Stimulated activated CD4-positive, alpha-beta T cell treated with anti-CD3 and anti-CD28 coated beads, Interleukin-12 subunit alpha, Interleukin-12 subunit beta, amount 100 ng/mL, for 24 hours (primary cell): ENCODE measurements around the gene ATP4B.

ENCODE experiments used
- DNase-seq, 2 experiments: peaks; one replicate each; pipeline ENCODE4 v3.0.0-alpha.2; 2020; ENCODE audit warnings: low read depth in 2 of 2

ATP4B gene

GRCh38 chr13:113642563-113642962 lies 15.4 kb downstream of the ATP4B start:
- no peak for DNase-seq

- DNase-seq = no peak
Observed at GRCh38 chr13:113641426-113641825, 16.6 kb downstream of the ATP4B start.

DNA sequence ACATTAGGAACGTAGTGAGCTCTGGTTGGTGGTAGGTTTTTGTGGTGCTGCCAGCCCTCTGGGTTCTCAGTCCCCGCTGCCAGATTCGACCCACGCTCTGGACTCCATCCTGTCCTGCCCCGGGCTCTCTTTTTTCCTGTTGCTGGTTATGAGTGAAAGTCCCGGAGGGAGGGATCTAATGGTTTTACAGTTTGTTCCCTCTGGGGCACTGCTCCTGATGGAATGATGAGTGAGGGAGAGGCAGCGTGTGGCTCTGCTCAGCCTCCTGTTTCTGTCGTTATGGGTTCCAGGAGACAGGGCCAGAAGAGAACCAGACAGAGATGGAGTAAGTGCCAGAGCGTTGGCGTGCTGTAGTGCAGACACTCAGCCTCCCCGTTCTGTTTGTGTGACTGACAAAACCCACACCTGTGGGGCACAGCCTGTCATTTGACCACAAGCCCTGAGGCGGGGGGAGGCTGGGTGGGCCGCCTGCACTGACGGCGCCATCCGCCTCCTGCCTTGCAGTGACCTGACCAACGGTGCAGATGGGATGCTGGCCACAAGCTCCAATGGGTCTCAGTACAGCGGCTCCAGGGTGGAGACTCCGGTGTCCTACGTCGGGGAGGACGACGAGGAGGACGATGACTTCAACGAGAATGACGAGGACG lies 18.3 kb downstream of the ATP4B start:
- no peak for DNase-seq

- DNase-seq = no peak
Observed at GRCh38 chr13:113638806-113639205, 19.2 kb downstream of the ATP4B start.

DNA sequence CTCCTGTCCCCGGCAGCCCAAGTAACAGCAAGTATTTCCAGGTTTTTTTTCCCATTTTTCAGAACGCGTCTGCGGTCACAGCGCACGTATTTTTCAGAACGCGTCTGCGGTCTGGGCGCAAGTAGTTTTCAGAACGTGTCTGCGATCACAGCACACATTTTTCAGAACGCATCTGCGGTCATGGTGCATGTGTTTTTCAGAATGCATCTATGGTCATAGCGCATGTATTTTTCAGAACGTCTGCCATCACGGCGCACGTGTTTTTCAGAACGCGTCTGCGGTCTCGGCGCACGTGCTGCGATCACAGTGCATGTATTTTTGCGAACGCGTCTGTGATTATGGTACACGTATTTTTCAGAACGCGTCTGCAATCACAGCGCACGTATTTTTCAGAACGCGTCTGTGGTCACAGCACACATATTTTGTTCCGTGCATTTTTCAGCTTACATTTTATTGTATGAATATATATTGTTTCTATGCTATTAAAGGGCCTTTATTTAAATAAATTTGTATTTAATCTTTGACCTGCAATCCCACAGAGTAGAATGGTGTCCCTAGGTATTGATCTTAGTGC lies 19.7 kb downstream of the ATP4B start:
- DNase-seq = no peak

- DNase-seq = no peak
Observed at GRCh38 chr13:113637262-113638160, 20.5 kb downstream of the ATP4B start.

- DNase-seq = no peak
Observed at GRCh38 chr13:113636266-113636963, 21.6 kb downstream of the ATP4B start.

- no peak for DNase-seq
Observed at GRCh38 chr13:113635709-113636108, 22.3 kb downstream of the ATP4B start.

DNA sequence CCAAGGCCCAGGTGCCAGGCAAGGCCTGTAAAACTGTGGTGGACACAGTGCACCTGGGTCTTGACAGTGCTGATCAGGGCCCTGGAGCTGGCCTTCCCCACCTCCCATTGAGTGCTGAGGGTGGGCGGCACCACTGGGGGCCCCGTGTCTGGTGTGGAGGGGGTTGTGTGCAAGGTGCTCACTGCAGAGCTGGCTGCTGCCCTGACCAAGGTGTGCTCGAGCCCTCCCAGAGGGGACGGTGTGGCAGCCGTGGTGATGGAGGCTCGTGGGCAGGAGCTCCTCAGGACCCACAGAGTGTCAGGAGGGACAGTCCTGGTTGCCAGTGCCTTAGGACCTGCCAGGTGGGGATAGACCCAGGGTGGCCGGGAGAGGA lies 23.0 kb downstream of the ATP4B start:
- no peak for DNase-seq

DNA sequence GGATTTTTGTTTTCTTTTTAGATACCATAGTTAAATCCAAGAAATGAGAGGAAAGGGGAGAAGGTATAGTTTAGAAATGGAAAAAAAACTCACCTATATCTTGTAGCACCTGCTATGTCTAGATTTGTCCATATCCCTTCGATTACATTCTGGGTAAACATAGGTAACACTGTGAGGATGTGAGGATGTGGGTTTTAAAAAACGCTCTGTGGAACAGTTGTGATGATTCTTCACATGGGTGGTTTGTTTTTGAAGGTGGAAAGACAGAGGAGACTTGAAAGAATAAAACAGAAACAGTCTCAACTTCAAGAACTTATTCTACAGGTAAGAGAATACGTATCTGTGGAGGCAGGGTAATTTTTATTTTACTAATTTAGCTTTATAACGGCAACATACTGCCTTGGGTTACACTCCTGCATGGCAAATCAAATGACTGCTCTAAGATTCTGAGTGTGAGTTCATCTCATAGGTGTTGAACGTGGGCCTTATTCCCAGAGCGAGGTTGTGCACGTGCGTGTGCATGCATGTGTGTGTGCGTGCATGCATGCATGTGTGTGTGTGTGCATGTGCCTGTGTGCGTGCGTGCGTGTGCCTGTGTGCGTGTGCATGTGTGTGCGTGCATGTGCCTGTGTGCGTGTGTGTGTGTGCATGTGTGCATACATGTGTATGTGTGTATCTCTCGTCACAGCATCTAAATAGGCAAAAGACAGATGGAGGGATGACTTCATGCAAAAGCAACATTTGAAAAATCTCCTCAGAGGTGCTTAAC lies 23.5 kb downstream of the ATP4B start:
- DNase-seq = no peak

DNA sequence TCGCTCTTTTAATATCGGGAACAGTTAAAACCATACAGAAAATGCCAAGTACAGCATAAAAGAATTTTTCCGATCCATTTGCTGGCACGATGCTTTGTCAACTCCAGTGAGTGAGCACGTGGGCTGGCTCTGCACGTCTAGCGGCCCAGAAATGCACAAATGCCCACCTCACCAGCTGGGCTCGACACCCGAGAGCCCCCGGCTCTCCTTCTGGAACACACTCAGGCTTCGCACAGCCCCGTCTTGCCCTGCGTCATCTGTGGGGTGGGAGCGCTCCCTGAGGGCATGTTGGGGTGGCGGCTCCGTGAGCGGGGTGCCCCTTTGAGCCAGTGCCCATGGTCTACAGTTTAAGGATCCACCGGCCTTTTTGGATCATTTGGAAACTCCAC lies 24.5 kb downstream of the ATP4B start:
- no peak for DNase-seq

DNA sequence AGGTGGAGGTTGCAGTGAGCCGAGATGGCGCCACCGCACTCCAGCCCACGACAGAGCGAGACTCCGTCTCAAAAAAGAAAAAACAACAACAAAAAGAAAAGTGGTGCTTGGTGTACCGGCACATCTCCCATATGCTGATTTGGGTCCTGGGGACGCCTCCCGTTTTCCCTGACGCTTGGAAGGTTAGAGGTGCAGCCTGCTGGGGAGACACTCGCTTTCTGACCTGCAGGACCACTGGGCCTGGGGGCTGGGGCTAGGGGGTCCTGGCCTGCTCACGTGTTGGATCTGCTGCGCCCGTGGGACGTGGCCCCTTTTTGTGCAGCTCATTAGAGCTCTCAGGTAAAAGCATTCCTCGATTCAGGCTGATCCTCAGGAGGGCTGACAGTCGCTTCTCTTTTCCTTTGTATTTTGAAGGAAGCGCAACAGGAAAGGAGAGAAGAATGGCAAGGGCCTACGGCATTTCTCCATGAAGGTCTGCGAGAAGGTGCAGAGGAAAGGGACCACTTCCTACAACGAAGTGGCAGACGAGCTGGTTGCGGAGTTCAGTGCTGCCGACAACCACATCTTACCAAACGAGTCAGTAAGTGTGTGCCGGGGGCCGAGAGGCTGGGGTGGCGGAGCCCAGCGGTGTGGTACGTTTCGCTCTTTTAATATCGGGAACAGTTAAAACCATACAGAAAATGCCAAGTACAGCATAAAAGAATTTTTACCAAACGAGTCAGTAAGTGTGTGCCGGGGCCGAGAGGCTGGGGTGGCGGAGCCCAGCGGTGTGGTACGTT lies 25.1 kb downstream of the ATP4B start:
- no peak for DNase-seq

- no peak for DNase-seq
Observed at GRCh38 chr13:113631341-113632095, 26.5 kb downstream of the ATP4B start.

DNA sequence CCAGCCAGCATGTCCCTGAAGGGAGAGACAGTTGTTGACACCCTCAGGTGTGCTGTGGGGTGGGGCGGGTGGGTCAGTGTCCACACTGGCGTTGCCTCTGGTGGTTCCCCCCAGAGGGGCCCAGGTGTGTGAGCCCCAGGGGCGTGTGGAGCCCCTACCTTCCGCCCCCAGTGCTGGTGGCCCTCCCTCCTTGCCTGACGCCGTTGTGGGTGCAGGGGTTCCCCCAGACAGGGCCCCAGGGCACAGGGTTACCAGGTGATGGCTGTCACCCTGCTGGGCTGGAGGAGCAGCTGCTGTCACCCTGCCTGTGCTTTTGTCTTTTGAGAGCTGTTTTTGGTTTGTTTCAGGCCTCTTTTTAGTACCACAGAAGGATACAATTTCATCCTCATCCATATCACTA lies 27.2 kb downstream of the ATP4B start:
- no peak for DNase-seq

- no peak for DNase-seq
Observed at GRCh38 chr13:113630296-113630695, 27.7 kb downstream of the ATP4B start.

DNA sequence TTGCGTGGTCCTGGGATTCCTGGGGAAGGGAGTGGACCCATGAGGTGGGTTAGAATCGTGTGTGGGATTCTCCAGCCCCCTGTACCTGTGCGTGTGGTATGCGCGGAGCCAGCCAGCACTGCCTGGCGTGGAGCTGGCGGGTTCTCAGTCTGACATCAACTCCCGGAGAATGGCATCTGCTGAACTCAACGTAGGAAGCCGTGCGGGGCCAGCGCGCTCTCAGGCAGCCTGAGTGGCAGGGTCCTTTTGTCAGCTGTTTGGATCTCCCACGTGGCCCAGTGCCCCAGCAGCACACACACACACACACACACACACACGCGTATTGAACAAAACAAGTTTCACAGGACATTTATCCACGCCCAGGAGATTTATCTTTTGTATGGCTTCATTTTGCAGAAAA lies 28.1 kb downstream of the ATP4B start:
- no peak for DNase-seq

GRCh38 chr13:113628291-113629270 lies 29.4 kb downstream of the ATP4B start:
- DNase-seq = no peak

GRCh38 chr13:113627136-113627535 lies 30.9 kb downstream of the ATP4B start:
- DNase-seq = no peak
